T47D (cell line): ENCODE measurements around the gene PRRC2B.
A peak's percentile ranks its signal among the peaks of the same experiment; 100 is the strongest.

Experiments
- DNase-seq, 2 experiments: peaks; one replicate each; pipeline versions ENCODE4 v3.0.0 to v3.0.0-alpha.2; 2011 to 2012; ENCODE audit warnings: low read depth in 1 of 2, low spot score in 1 of 2
- JUND ChIP-seq: IDR thresholded peaks from 2 replicates; pipeline ENCODE4 v1.6.1; 2012; ENCODE audit warnings: low read depth
- in situ Hi-C: cut with HindIII; loops from 2 replicates; pipeline ENCODE4 v1.10.0; 2016; ENCODE audit warnings: low sequenced_read_pairs, low pct_unique_long_range_greater_than_20kb

PRRC2B gene

GRCh38 chr9:131419026-131419614 lies 25.2 kb downstream of the PRRC2B start:
- DNase-seq, result no peak

GRCh38 chr9:131419716-131420115 lies 25.8 kb downstream of the PRRC2B start:
- in situ Hi-C loops, result no loop called here
- no peak for TF ChIP-seq JUND

More at GRCh38 chr9:131419026-131419614, 25.2 kb downstream of the PRRC2B start:
- in situ Hi-C loops, result no loop called here
- no peak for TF ChIP-seq JUND

GRCh38 chr9:131420980-131421624 lies 27.2 kb downstream of the PRRC2B start:
- no peak for TF ChIP-seq JUND
- peak; percentile 62 to 85 for DNase-seq
- in situ Hi-C loops, result no loop called here

More at GRCh38 chr9:131419716-131420115, 25.8 kb downstream of the PRRC2B start:
- DNase-seq, result no peak

GRCh38 chr9:131421691-131422090 lies 27.8 kb downstream of the PRRC2B start:
- DNase-seq, result no peak
- TF ChIP-seq JUND, result no peak
- in situ Hi-C loops, result no loop called here

GRCh38 chr9:131422241-131422792 lies 28.4 kb downstream of the PRRC2B start:
- TF ChIP-seq JUND, result no peak
- in situ Hi-C loops, result no loop called here
- DNase-seq, result peak in 1 of 2 experiments; percentile 53

GRCh38 chr9:131423171-131423581 lies 29.3 kb downstream of the PRRC2B start:
- DNase-seq, result no peak

GRCh38 chr9:131426545-131426944 lies 32.7 kb downstream of the PRRC2B start:
- TF ChIP-seq JUND, result no peak
- no peak for DNase-seq
- in situ Hi-C loops, result no loop called here

More at GRCh38 chr9:131423171-131423581, 29.3 kb downstream of the PRRC2B start:
- in situ Hi-C loops, result no loop called here
- TF ChIP-seq JUND, result no peak

GRCh38 chr9:131429121-131430012 lies 35.5 kb downstream of the PRRC2B start:
- no peak for TF ChIP-seq JUND
- in situ Hi-C loops, result no loop called here
- no peak for DNase-seq

- TF ChIP-seq JUND, result no peak
- no peak for DNase-seq
- in situ Hi-C loops, result no loop called here
Measured at GRCh38 chr9:131432050-131432449, 38.2 kb downstream of the PRRC2B start.

GRCh38 chr9:131432597-131433301 lies 38.9 kb downstream of the PRRC2B start:
- DNase-seq, result no peak

GRCh38 chr9:131433302-131433854 lies 39.5 kb downstream of the PRRC2B start:
- in situ Hi-C loops, result no loop called here
- no peak for DNase-seq
- no peak for TF ChIP-seq JUND

More at GRCh38 chr9:131432597-131433301, 38.9 kb downstream of the PRRC2B start:
- no peak for TF ChIP-seq JUND
- in situ Hi-C loops, result no loop called here

- in situ Hi-C loops, result no loop called here
- no peak for DNase-seq
- no peak for TF ChIP-seq JUND
Measured at GRCh38 chr9:131434673-131435072, 40.8 kb downstream of the PRRC2B start.
